Mucosa of rectum (tissue), 2 donors: ENCODE data around the gene SORCS3.

Source experiments
- H3K27ac ChIP-seq, 2 donors: one replicate each; pipeline ENCODE4 v1.7.0; 2013; ENCODE audit warnings: inconsistent platforms in 2 of 2, low read depth in 2 of 2, low read length in 2 of 2
- H3K27me3 ChIP-seq, 2 donors: one replicate each; pipeline ENCODE4 v1.7.0; 2013; ENCODE audit warnings: low read length in 2 of 2; ENCODE audit not compliant: control insufficient read depth in 2 of 2, insufficient read depth in 2 of 2
- H3K36me3 ChIP-seq, 2 donors: one replicate each; pipeline ENCODE4 v1.7.0; 2013; ENCODE audit warnings: low read length in 2 of 2; ENCODE audit not compliant: control insufficient read depth in 2 of 2, insufficient read depth in 2 of 2
- H3K4me1 ChIP-seq, 2 donors: one replicate each; pipeline ENCODE4 v1.7.0; 2013; ENCODE audit warnings: low read length in 2 of 2, mild to moderate bottlenecking in 1 of 2; ENCODE audit not compliant: control insufficient read depth in 2 of 2, insufficient read depth in 2 of 2
- H3K4me3 ChIP-seq, 2 donors: one replicate each; pipeline ENCODE4 v1.7.0; 2013; ENCODE audit warnings: low read length in 2 of 2
- H3K9ac ChIP-seq, 2 donors: one replicate each; pipeline ENCODE4 v1.7.0; 2013; ENCODE audit warnings: low read length in 2 of 2, low read depth in 1 of 2, mild to moderate bottlenecking in 1 of 2
- H3K9me3 ChIP-seq, 2 donors: one replicate each; pipeline ENCODE4 v1.7.0; 2013; ENCODE audit warnings: low read length in 2 of 2; ENCODE audit not compliant: control insufficient read depth in 2 of 2
- donor health status: healthy.
- donor health status: Normal muscosa, but diverticular disease.

The SORCS3 gene

DNA sequence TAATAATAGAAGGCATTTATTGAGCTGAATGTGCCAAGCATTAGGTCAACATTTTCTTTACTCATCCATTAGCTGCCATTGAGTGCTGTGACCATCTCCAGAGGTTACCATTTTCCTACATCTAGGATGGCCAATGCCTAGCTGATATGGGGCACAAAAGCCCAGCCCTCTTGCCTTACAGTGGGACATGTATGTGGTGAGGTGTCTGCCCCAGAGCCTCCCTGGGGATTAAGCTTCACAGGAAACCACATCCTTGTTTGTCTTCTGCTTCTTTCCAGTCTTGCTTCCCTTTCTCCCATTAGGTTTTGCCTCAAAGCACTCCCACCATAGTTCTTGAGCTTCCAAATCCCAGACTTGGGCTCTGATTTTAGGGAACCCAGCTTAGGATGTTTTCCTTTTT, 258.7 kb downstream of the SORCS3 start:
- Histone ChIP-seq H3K9ac (no peak overlapping the region), H3K4me3 (no peak overlapping the region), H3K27me3 (no peaks in the 10 kb centered on the region), H3K4me1 (no peaks in the 10 kb centered on the region), H3K9me3 (no peaks in the 10 kb centered on the region), H3K36me3 (no peaks in the 10 kb centered on the region), H3K27ac (no peak overlapping the region)

DNA sequence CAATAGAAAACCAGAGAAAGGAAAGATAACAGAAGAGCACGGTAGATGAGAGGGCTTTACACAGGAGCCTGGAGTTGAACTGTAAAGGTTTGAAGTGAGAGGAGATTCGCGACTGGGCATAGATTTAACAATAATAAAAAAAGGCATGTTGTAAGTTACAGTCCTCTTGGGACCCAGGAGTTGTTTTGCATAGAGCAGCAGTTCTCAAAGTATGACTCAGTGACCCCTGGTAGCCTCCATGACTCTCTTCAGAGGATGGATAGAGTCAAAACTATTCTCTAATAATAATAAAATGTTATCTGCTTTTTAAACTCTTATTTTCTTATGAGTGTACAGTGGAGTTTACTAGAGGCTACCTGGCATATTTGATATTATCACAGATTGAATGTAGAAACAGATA, 262.3 kb downstream of the SORCS3 start:
- H3K27ac ChIP-seq = no peak overlapping the region
- no peak overlapping the region for H3K9ac ChIP-seq
- no peaks in the 10 kb centered on the region for H3K27me3 ChIP-seq
- H3K9me3 ChIP-seq = no peaks in the 10 kb centered on the region
- no peaks in the 10 kb centered on the region for H3K36me3 ChIP-seq
- H3K4me1 ChIP-seq = no peaks in the 10 kb centered on the region
- no peak overlapping the region for H3K4me3 ChIP-seq

DNA sequence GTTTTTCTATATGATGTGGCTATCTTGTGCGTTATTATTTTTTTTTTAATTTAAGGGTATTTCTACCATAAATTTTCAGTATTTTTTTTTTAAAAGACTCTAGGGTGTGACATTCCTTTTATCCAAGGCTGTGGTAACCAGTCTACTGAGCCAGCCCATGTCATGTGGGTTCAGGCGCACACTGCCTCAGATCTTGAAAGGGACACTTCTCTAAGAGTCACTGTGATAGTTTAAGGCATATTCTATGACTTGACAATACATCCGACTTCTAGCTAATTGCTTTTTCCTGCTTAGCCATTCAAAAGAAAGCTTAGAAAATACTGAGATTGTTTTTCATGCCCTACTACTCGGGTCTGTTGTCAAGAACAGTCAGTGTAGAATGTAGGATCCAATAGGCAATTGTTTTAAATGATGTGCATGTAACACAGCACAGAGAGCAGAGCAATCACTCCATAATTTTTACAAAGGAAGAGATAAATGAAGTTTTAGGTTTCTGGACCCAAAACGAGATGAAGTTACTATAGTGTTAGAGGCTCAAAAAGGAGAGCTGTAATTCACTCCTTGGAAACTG, 263.7 kb downstream of the SORCS3 start:
- Histone ChIP-seq H3K9me3 (no peaks in the 10 kb centered on the region), H3K4me3 (no peak overlapping the region), H3K9ac (no peak overlapping the region), H3K4me1 (no peaks in the 10 kb centered on the region), H3K36me3 (no peaks in the 10 kb centered on the region), H3K27ac (no peak overlapping the region), H3K27me3 (no peaks in the 10 kb centered on the region)

DNA sequence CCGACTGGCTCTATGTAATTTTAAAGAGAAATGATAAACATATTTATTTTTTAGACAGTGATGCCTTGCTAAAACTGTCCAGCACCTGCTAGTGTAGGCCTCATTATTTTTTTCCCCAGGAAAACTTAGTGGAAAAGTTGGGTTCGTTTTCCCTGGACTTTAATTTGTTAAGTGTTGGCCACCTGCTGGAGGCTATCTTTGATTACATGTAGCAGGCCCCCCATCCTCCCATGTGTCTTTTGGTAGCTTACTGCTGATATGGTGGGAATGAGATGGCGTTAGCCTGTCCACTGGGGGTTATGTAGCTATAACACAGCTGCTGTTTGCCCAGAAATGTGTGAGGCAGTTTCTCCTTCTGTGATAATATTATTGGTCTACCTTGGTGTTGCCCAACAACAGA, 265.0 kb downstream of the SORCS3 start:
- Histone ChIP-seq H3K4me3 (no peak overlapping the region), H3K9me3 (no peaks in the 10 kb centered on the region), H3K27me3 (no peaks in the 10 kb centered on the region), H3K9ac (no peak overlapping the region), H3K4me1 (no peaks in the 10 kb centered on the region), H3K27ac (no peak overlapping the region), H3K36me3 (no peaks in the 10 kb centered on the region)

DNA sequence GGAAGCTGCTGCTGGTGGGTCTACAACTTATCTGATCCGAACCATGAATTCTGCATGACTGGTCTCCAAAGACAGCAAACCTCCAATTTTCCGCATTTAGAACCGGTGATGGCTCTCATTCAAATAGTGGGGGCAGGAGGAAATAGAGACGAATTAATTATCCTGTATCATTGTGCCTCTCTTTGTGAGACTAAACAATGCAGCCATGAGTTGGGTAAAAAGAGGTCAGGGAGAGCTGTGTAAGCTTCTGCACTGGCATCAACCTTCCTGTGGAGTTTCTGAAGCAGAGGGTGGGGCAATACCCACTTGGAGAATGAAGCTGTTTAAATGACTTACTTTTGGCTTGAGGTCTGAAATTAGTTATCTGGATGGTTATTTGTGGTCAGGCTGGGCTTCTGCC, 266.4 kb downstream of the SORCS3 start:
- Histone ChIP-seq H3K36me3 (no peaks in the 10 kb centered on the region), H3K27me3 (no peaks in the 10 kb centered on the region), H3K27ac (no peak overlapping the region), H3K4me1 (no peaks in the 10 kb centered on the region), H3K9me3 (no peaks in the 10 kb centered on the region), H3K4me3 (no peak overlapping the region), H3K9ac (no peak overlapping the region)

DNA sequence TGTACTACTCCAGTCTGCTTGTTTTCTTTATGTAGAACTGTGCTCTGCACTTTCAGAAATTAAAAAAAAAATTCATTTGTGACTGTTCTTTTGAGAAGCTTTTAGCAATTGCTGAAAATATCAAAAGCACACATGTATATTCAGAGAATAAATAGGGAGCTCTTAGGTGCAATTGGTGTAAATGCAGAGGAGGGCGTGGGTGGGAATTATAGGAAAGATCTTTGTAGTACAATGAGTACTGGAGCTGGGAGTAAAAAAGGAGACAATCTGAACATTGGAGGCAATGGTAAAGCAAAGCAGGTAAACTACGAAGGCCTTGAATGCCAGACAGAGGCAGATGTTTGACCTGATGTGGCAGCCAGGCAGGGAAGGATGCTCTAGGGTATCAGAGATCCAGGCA, 267.5 kb downstream of the SORCS3 start:
- H3K9ac ChIP-seq = no peak overlapping the region
- no peaks in the 10 kb centered on the region for H3K27me3 ChIP-seq
- no peaks in the 10 kb centered on the region for H3K4me1 ChIP-seq

DNA sequence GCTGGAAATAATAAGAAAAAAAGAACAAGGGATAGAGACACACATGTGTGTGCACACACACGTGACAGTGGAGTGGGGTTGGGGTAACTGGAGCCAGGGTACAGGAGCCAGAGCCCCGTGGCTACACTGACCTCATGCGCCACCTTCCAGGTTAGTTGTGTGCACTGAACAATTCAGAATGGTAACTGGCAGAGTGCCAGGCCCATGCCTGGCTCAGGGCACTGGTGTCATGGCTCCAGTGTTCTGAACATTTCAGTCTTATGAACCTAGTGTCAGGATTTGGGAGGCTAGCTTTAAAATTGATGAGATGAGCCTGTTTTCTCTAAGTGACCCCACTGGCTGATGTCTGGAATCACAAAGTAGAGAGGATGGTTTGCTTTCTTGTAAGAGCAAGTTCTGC, 269.6 kb downstream of the SORCS3 start:
- Histone ChIP-seq H3K27ac (no peak overlapping the region), H3K4me1 (no peaks in the 10 kb centered on the region), H3K9ac (no peak overlapping the region), H3K9me3 (no peaks in the 10 kb centered on the region), H3K27me3 (no peaks in the 10 kb centered on the region), H3K4me3 (no peak overlapping the region), H3K36me3 (no peaks in the 10 kb centered on the region)

More for the DNA sequence above, 267.5 kb downstream of the SORCS3 start:
- no peak overlapping the region for H3K4me3 ChIP-seq
- no peaks in the 10 kb centered on the region for H3K9me3 ChIP-seq
- no peaks in the 10 kb centered on the region for H3K36me3 ChIP-seq
- H3K27ac ChIP-seq = no peak overlapping the region

DNA sequence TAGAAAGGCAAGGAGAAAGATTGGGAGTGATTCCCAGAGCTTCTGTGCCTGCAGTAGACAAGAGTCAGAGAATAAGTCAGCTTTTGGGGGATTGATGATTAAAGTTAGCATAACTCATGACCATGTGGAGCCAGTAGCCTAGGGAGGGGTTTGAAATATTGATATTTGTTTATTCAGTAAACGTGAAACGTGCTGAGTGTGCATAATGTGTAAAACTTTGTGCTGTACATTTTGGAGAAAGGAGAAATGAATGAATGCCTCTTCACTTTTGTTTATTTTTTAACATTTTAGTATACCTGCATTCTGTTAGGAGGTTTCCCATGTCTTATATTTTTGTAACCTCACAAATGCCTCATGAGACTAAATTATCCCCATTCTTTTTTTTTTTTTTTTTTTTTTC, 272.3 kb downstream of the SORCS3 start:
- Histone ChIP-seq H3K9ac (no peak overlapping the region), H3K27me3 (no peaks in the 10 kb centered on the region), H3K9me3 (no peaks in the 10 kb centered on the region), H3K27ac (no peak overlapping the region), H3K4me1 (no peaks in the 10 kb centered on the region), H3K4me3 (no peak overlapping the region), H3K36me3 (no peaks in the 10 kb centered on the region)

DNA sequence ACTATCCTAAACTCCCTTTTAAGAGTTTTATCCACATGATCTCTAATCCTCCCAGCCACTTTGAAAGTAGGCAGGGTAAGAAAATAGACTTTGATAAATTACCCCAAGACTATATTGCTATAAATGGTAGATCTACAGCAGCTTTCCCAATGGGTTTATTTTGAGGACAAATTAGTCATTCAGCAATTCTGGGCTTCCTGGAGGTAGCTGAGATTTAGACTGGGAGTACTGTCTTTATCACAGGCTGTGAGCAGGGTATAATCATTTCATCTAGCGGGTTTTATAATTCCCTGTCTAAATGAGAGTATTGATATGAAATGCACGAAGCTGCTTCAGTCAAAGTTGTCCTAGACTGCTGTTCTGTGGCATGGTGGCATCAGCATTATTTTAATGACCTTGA, 279.4 kb downstream of the SORCS3 start:
- Histone ChIP-seq H3K9ac (no peak overlapping the region), H3K27me3 (no peaks in the 10 kb centered on the region), H3K4me3 (no peak overlapping the region), H3K36me3 (no peaks in the 10 kb centered on the region), H3K9me3 (no peaks in the 10 kb centered on the region), H3K27ac (no peak overlapping the region), H3K4me1 (no peaks in the 10 kb centered on the region)

DNA sequence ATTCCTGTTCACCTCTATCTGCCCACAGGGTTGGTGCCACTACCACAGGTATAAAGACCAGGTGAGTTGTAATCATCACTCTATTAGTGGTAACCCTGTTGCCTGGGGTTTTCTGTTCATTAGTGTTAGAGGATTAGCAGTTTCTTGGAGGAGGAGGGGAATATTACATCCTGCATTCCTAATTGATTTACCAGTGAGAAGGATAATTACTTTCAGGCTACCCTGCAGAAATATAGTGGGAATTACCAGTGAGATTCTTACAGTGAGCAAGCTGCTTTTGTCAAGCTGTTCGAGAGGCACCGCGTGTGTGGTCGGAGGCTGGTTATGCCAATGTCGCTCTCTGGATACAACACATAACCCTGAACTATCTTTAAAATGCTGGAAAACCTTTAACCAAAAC, 280.7 kb downstream of the SORCS3 start:
- Histone ChIP-seq H3K4me3 (no peak overlapping the region), H3K27me3 (no peaks in the 10 kb centered on the region)

DNA sequence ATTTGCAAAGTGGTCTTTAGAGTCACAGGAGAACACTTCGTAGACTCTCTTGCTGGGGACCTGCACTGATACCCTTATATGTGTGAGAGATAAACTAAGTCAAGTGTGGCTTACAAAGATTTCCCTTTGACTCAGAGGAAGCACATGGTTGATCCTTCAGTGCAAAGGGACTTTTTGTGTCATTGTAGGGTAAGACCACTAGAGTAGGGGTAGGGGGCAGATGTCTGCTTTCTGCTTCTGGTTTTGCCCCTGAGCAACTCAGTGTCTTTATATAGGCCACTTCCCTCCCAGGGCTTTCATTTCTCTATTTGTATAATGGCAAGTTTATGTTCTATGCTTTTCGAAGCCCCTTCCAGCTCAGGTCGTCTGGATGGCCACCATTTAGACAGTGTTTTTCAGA, 281.7 kb downstream of the SORCS3 start:
- no peaks in the 10 kb centered on the region for H3K4me1 ChIP-seq

More for the DNA sequence above, 280.7 kb downstream of the SORCS3 start:
- no peak overlapping the region for H3K27ac ChIP-seq
- H3K4me1 ChIP-seq = no peaks in the 10 kb centered on the region
- H3K9me3 ChIP-seq = no peaks in the 10 kb centered on the region
- H3K9ac ChIP-seq = no peak overlapping the region
- H3K36me3 ChIP-seq = no peaks in the 10 kb centered on the region

More for the DNA sequence above, 281.7 kb downstream of the SORCS3 start:
- no peaks in the 10 kb centered on the region for H3K9me3 ChIP-seq
- no peaks in the 10 kb centered on the region for H3K36me3 ChIP-seq
- no peak overlapping the region for H3K9ac ChIP-seq
- H3K27ac ChIP-seq = no peak overlapping the region
- H3K27me3 ChIP-seq = no peaks in the 10 kb centered on the region
- no peak overlapping the region for H3K4me3 ChIP-seq
